C4-2B (cell line): ENCODE data around the gene BTF3.

Source experiments
- H3K27ac ChIP-seq: fragments of 450-650 bp; 2 replicates; pipeline ENCODE4 v1.5.1; 2017
- CTCF ChIP-seq: fragments of 450-650 bp; conservative IDR thresholded peaks from 2 replicates; pipeline ENCODE4 v1.5.1; 2017; ENCODE audit warnings: mild to moderate bottlenecking
- ZFX ChIP-seq: fragments of 450-650 bp; IDR thresholded peaks from 2 replicates; pipeline ENCODE4 v1.6.1; 2017

Gene BTF3

GRCh38 chr5:73528248-73528647 is 30.0 kb downstream of the BTF3 start:
- no peak overlapping the region for H3K27ac ChIP-seq
- TF ChIP-seq ZFX (no peak), CTCF (no peak)

GRCh38 chr5:73529081-73529480 is 30.8 kb downstream of the BTF3 start:
- TF ChIP-seq CTCF (no peak), ZFX (no peak)
- H3K27ac ChIP-seq, result no peak overlapping the region

GRCh38 chr5:73531356-73531755 is 33.1 kb downstream of the BTF3 start:
- TF ChIP-seq CTCF, result no peak
- TF ChIP-seq ZFX, result no peak
- H3K27ac ChIP-seq, result no peak overlapping the region

GRCh38 chr5:73532195-73532594 is 34.0 kb downstream of the BTF3 start:
- TF ChIP-seq CTCF (no peak), ZFX (no peak)

GRCh38 chr5:73534011-73534644 is 35.9 kb downstream of the BTF3 start:
- no peak overlapping the region for H3K27ac ChIP-seq
- TF ChIP-seq ZFX (no peak), CTCF (no peak)

More at GRCh38 chr5:73532195-73532594, 34.0 kb downstream of the BTF3 start:
- H3K27ac ChIP-seq, result no peak overlapping the region

GRCh38 chr5:73534971-73535370 is 36.7 kb downstream of the BTF3 start:
- no peak overlapping the region for H3K27ac ChIP-seq
- no peak for TF ChIP-seq CTCF
- no peak for TF ChIP-seq ZFX

GRCh38 chr5:73539730-73540129 is 41.5 kb downstream of the BTF3 start:
- TF ChIP-seq ZFX, result no peak
- no peak for TF ChIP-seq CTCF
- no peak overlapping the region for H3K27ac ChIP-seq
